Stimulated activated CD4-positive, alpha-beta T cell treated with anti-CD3 and anti-CD28 coated beads, Interleukin-15, amount 100 ng/mL, for 24 hours (primary cell): ENCODE results near the gene PEX10.
"Not testable (repeated sequence)": the region's sequence is repeated elsewhere in the genome, so short reads cannot be mapped to it uniquely, and the experiment has no call there.

ENCODE experiments used
- DNase-seq: peaks from one replicate; pipeline ENCODE4 v3.0.0-alpha.2; 2020

The PEX10 gene

DNA sequence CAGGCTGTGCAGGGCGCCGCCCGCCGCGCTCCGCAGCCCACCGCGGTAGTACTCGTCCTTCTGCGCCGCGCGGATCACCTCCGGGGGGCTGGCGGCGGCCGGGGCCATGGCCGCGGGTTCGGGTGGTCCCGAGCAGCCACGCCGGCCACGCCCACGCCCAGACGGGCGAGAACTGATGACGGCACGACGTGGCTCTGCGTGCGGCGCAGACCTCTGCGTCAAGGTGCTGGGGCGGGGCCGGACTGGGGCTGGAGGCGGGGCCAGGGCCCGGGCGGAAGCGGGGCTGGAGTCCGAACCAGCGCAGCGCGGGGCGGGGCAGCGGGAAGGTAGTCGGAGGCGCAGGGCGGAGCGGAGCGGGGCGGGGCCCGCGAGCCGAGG is at the start of gene PEX10:
PEX10 (minus strand) TSS at position 170 of the 378 bp plus-strand sequence; CDS start at position 108, 62 bp downstream.
- peak; percentile 100 for DNase-seq

GRCh38 chr1:2460996-2461751 is 48.8 kb upstream of the PEX10 start:
- DNase-seq = no peak

DNA sequence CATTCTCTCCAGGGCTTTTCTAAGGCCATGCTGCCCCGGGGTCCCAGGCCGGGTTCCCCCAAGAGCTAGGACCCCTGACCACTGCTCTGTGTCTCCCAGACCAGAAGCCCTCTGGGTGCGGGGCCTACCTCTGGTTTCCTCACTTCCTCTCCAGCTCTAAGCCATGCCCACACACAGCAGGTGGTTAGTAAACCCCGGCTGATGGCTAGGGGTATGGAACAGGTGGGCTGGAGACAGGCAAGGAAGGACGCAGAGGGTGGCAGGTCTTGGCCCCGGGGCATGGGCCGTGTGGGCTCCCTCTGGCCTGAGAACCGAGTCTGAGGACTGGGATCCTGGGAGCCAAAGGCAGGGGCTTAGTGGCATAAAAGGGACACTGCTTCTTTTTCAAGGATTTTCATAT is 47.8 kb upstream of the PEX10 start:
- no peak for DNase-seq

DNA sequence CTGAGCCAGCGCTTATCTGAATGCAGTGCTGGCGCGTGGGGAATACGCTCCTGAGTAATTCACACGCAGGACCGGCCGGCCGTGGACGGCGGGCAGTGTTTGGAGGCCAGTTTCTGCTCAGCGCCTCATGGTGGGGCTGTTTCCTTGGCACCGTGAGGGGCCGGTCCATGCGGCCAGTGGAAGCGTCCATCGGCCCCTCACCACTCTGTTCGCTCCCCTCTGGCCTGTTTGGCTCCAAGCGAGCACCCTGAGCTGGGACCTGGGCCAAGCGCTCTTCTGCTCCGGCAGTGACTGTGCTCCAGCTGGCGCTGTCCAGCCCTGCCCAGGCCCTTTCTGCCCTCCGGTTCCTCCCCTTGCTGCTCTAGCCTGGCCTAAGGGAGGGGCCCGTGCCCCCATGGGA is 47.4 kb upstream of the PEX10 start:
- no peak for DNase-seq

DNA sequence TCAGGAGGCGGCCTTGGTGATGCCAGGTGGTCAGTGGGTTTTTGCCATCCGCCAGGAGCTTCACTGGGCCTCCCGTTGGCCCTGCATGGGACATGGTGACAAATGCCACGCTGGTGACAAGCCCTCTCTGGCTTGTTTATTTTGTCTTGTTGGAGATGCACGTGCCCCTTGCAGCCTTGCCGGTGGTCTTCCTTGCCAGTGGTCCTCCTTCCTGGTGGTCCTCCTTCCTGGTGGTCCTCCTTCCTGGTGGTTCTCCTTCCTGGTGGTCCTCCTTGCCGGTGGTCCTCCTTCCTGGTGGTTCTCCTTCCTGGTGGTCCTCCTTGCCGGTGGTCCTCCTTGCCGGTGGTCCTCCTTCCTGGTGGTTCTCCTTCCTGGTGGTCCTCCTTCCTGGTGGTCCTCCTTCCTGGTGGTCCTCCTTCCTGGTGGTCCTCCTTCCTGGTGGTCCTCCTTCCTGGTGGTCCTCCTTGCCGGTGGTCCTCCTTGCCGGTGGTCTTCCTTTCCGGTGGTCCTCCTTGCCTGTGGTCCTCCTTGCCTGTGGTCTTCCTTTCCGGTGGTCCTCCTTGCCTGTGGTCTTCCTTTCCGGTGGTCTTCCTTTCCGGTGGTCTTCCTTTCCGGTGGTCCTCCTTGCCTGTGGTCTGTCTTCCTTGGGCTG is 46.9 kb upstream of the PEX10 start:
- not testable (repeated sequence) for DNase-seq

DNA sequence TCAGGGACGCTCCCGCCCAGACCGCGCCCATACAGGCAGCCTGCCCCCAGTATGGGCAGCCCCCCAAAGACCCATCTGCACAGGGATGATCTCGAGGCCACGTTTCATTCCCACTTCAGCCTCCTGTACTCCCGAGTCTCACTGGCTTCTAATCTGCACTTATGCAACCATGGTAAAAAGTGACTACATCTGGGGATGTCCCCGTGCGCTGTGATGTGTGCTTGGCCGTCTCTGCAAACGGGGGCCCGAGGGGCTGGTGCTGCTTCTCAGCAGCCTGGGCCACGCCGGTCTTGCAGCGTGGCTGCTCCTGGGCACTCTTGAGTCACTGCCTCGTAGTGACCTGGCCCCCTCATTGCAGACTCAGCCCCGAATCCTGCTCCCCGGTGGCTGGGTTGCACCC is 46.3 kb upstream of the PEX10 start:
- no peak for DNase-seq

DNA sequence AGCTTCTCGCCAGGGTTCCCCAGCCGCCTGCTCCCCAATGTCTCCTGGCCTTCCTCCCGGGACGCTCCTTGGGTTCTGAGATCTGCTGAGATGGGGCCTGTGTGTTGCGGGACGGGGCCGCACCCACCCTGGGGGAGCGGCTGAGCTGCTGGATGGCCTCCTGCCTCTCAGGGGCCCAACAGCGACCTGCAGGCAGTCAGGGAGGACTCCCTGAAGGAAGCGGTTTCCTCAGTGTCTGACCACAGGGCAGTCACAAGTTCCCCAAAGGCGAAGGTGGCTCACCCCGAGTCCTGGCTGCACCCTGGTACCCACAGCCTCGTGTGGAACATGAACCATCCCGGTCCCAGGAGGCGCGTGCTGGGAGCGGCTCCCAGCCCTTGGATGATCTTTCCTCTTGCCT is 45.1 kb upstream of the PEX10 start:
- DNase-seq = no peak

GRCh38 chr1:2455757-2456156 is 43.4 kb upstream of the PEX10 start:
- DNase-seq = no peak

GRCh38 chr1:2454227-2454626 is 41.9 kb upstream of the PEX10 start:
- no peak for DNase-seq

DNA sequence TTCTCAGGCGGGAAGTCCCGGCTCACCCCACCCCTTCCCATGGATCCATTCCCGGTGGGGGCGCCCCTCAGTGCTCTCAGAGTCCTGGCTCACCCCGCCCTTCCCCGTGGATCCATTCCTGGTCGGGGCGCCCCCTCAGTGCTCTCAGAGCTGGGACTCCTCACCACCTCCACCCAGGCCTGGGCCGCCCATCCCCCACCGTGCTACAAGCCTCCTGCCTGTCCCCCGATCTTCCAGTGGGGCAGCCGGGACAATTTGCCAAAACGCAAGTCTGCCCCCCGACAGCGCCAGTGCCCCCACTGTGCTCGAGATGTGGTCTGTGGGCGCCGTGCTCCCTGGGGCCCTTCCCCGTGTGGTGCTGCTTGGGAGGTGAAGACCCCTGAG is 40.6 kb upstream of the PEX10 start:
- DNase-seq = no peak

- no peak for DNase-seq
These were observed 40.0 kb upstream of the PEX10 start for GRCh38 chr1:2452201-2452931.

- DNase-seq = no peak
These were observed 39.4 kb upstream of the PEX10 start for GRCh38 chr1:2451741-2452140.

- no peak for DNase-seq
These were observed 37.5 kb upstream of the PEX10 start for GRCh38 chr1:2449636-2450454.

- DNase-seq = no peak
These were observed 35.7 kb upstream of the PEX10 start for GRCh38 chr1:2448098-2448445.

DNA sequence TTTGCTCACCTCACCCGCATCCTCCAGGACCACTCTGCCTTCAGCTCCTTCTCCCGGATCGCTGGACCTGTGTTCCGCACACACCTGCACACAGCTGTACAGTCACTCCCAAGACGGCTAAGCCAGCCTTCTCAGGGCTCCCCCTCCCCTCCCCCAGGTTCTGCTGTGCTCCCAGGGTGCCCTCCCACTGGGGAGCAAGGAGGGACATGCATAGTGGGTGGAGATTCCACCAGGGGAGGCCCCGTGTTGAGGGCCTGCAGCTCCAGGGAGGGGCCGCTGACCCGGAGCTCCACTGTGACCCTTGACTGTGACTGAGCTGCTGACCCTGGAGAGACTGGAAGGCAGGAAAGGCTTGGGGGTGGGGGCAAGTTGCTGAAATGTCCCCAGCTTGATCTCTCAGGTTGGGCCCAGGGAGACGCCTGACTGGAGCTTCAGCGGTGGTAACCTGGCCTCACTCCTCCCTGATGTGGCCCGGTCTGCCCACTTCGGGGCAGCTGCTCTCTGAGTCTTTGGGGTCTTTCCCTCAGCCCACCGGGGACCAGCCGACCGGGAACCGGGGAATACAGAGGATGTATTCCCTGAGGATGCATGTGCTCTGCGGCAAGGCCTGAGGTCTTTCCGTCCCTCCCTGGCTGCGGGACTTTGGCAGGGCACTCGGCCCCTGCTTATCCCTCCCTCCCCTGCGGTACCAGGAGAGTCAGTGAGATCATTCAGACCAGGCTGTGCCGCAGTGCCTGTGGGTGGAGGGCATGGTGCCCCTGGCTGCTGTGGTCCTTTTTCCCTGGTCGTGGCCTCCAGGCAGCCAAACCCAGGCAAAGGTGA is 35.1 kb upstream of the PEX10 start:
- DNase-seq = no peak

DNA sequence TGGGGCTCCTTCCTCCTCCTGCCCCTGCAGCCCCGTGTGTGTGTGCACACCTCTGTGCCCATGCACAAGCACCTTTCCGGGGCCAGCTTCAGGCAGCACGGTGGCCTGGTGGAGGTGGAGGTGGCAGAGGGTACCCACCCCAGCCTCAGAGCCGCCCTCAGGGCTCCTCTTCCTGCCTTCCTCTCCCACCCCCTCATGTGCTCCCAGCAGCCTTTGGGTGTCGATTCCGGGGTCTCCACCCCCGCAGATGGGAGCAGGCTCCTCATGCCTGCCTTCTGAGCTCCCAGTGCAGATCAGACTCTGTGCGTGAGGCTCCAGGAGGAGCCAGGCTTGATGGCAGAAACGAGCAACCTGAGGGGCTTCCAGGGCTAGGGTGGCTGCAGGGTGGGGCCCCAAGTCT is 34.5 kb upstream of the PEX10 start:
- no peak for DNase-seq

GRCh38 chr1:2446394-2446793 is 34.0 kb upstream of the PEX10 start:
- no peak for DNase-seq

DNA sequence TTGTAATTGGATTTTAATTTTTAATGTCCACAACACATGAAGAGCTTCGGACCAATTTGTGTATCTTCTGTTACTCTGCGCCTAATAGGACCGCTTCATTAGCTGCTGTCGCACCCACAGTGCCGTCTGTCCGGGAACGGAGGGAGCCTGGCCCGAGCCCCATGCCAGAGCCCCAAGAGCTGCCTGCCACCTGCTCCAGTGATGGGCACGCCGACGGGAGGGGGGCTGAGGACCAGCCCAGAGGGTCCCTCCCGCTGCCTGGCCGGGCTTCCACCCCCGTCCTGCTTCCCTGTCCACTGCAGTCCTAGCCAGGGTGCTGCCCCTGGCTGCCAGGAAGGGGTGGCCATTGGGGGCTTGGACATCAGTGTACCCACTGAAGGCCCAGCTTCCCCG is 33.5 kb upstream of the PEX10 start:
- DNase-seq = no peak

- no peak for DNase-seq
These were observed 32.9 kb upstream of the PEX10 start for GRCh38 chr1:2445162-2445822.

- DNase-seq = no peak
These were observed 31.8 kb upstream of the PEX10 start for GRCh38 chr1:2444138-2444591.

GRCh38 chr1:2443277-2444137 is 31.1 kb upstream of the PEX10 start:
- peak; percentile 46 for DNase-seq
